Embryonic facial prominence (tissue), 1 donor: ENCODE results near the gene POLR2L.

Experiments used
- DNase-seq: peaks from one replicate; pipeline ENCODE4 v3.0.0-alpha.2; 2016; ENCODE audit errors: extremely low spot score

Gene POLR2L

GRCh38 chr11:794766-795633, 47.3 kb downstream of the POLR2L start:
- no peak for DNase-seq

- no peak for DNase-seq
These were observed 48.1 kb downstream of the POLR2L start for GRCh38 chr11:794013-794765.

- no peak for DNase-seq
These were observed 48.8 kb downstream of the POLR2L start for GRCh38 chr11:793556-793955.

GRCh38 chr11:792873-793272, 49.5 kb downstream of the POLR2L start:
- DNase-seq: no peak

GRCh38 chr11:792535-792821, 49.9 kb downstream of the POLR2L start:
- no peak for DNase-seq

GRCh38 chr11:791658-792534, 50.4 kb downstream of the POLR2L start:
- DNase-seq: no peak

GRCh38 chr11:790721-791564, 51.4 kb downstream of the POLR2L start:
- DNase-seq: no peak

GRCh38 chr11:789943-790342, 52.4 kb downstream of the POLR2L start, which contains the start of gene CEND1:
CEND1 (minus strand) TSS chr11:790090; CDS start chr11:788576, 1,514 bp downstream.
- DNase-seq: no peak
